HG03108 (cell line): ENCODE data around the gene ITIH1.

Experiments
- ATAC-seq: cut with Tn5 transposase; IDR thresholded peaks from one replicate; pipeline ENCODE4 v1.9.1; 2021; ENCODE audit warnings: moderate library complexity; ENCODE audit not compliant: unreplicated experiment

ITIH1 gene

GRCh38 chr3:52788890-52789745, 11.7 kb downstream of the ITIH1 start:
- ATAC-seq, result no peak

- ATAC-seq, result no peak
Measured at GRCh38 chr3:52789746-52790040, 12.3 kb downstream of the ITIH1 start.

GRCh38 chr3:52790337-52790736, 12.9 kb downstream of the ITIH1 start:
- ATAC-seq, result no peak

GRCh38 chr3:52790741-52791140, 13.3 kb downstream of the ITIH1 start:
- ATAC-seq, result no peak

GRCh38 chr3:52791366-52791765, 14.0 kb downstream of the ITIH1 start:
- ATAC-seq, result no peak

GRCh38 chr3:52791928-52792327, 14.5 kb downstream of the ITIH1 start:
- ATAC-seq, result no peak

GRCh38 chr3:52792413-52792812, 15.0 kb downstream of the ITIH1 start:
- no peak for ATAC-seq

- ATAC-seq, result no peak
Measured at GRCh38 chr3:52792961-52793695, 15.7 kb downstream of the ITIH1 start.

- no peak for ATAC-seq
Measured at GRCh38 chr3:52793702-52794611, 16.6 kb downstream of the ITIH1 start.

GRCh38 chr3:52794612-52795099, 17.3 kb downstream of the ITIH1 start, which contains the start of gene ITIH3:
TSS of gene ITIH3 (plus strand) at chr3:52794796. CDS start at chr3:52794804, 8 bp downstream.
- ATAC-seq, result no peak

GRCh38 chr3:52795298-52795900, 18.0 kb downstream of the ITIH1 start:
- no peak for ATAC-seq

- ATAC-seq, result no peak
Measured at GRCh38 chr3:52796411-52796810, 19.0 kb downstream of the ITIH1 start.

GRCh38 chr3:52798376-52798977, 21.1 kb downstream of the ITIH1 start:
- no peak for ATAC-seq

GRCh38 chr3:52798978-52799476, 21.6 kb downstream of the ITIH1 start:
- no peak for ATAC-seq

GRCh38 chr3:52800079-52800478, 22.7 kb downstream of the ITIH1 start:
- no peak for ATAC-seq

GRCh38 chr3:52801839-52802238, 24.4 kb downstream of the ITIH1 start:
- ATAC-seq, result no peak

- ATAC-seq, result no peak
Measured at GRCh38 chr3:52805270-52806039, 28.1 kb downstream of the ITIH1 start.

- no peak for ATAC-seq
Measured at GRCh38 chr3:52809149-52809548, 31.8 kb downstream of the ITIH1 start.

- ATAC-seq, result no peak
Measured at GRCh38 chr3:52809662-52810377, 32.4 kb downstream of the ITIH1 start.
